Measurements from ENCODE around the gene LAMA1.

The LAMA1 gene

GRCh38 chr18:6980363-6980762 is 137.2 kb downstream of the LAMA1 start:
- DNase-seq = no peak

DNA sequence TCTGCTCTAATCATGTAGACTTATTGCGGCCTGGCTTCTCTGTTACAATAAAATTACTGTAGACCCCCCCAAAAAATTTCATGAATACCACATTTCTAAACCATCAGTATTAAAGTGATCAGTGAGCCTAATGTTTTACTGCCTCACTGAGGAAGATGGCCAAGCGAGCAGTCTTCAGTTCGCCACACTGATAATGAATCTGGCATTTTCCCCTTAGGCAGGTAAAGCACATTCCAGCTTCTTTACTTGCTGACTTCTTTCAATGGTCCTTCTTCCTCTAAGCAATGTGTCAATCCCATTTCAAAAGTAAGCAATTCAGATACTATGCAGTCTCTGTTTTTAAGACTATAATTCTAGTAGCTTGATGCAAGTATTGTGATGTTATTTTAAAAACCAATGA is 137.6 kb downstream of the LAMA1 start:
- no peak for DNase-seq

DNA sequence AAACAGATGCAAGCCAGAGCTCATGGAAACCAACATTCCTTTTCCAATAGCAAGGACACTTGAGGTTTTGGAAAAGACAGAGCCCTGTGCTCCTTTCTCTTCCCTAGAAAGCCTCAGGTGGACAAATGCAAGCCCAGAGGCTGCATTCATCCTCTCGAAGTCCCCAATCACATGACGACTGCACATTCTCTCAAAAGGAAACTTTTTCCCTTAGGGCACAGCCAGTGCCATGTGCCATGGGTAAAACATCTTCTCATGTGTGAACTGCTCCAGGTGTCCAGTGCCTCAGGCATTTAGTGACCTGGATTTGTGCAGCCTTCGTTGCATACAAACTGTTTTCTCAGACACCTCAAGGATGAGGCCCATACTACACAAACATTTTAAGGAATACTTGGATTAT is 140.7 kb downstream of the LAMA1 start:
- DNase-seq = no peak

DNA sequence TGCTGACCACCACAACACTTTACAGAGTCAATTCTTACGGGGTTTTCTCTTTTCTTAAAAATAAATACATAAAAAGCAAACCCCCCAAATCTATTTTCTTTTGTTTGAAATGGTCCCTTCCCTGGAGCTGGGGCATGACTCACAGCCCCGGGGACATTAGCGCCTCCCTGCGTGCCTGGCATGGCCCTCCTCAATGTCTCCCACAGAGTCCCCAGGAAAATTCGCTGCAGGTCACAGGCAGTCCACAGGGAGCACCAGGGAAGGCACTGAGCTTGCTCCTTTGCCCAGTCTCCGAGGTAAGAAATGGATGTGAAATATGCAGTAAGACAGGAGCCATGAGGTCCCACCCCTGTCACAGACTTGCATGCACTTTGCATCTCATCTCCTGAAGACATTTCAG is 142.5 kb downstream of the LAMA1 start:
- DNase-seq = no peak

DNA sequence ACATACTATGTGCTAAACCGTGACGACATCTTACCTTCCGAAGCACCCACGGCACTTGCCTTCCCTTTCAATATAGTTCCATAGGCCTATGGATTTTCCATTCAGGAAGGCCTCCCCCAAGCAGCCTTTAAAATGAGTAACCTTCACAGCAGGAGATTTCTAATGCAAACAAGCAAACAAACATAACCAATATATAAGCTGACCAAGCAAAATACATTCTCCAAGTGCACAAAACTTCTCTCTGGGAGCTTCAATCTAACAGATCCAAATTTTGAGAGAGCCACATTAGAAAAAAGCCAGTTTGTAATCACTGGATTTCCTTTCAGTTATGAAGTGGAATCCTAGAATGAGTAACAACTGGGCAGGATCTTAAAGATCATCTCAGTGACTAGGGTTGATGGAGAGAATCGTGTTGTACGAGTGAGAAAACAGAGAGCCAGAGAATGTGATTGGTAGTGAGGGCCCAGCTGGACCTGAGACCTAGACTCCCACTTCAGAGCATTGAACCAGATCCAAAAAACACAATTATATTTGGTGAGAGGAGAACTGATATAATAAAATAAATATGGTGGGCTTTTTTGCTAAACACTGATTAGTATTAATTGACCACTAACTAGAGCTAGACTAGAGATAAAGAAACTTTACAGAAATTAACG is 145.6 kb downstream of the LAMA1 start:
- DNase-seq = no peak

- DNase-seq = no peak
These were observed 154.0 kb downstream of the LAMA1 start for GRCh38 chr18:6963452-6964097.

- peak; percentile 34 for DNase-seq
These were observed 154.8 kb downstream of the LAMA1 start for GRCh38 chr18:6962571-6963451.

DNA sequence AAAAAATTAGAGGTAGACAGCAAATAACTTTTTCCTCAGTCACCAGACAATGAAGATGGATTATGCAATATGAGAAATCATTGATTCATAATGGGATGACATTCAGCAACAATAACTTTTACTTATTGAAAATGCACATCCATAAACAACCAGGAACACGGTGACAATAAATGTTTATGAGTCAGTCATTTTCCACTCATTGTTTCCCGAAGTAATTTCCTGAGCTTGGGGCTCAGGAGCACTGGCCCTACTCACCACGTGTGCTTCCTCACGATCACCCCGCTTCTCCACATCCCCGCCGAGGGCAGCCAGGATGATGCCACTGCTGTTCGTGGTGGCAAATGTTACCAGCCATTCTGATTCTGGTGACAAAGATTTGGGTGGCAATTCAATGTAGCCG is 156.3 kb downstream of the LAMA1 start:
- DNase-seq = no peak

DNA sequence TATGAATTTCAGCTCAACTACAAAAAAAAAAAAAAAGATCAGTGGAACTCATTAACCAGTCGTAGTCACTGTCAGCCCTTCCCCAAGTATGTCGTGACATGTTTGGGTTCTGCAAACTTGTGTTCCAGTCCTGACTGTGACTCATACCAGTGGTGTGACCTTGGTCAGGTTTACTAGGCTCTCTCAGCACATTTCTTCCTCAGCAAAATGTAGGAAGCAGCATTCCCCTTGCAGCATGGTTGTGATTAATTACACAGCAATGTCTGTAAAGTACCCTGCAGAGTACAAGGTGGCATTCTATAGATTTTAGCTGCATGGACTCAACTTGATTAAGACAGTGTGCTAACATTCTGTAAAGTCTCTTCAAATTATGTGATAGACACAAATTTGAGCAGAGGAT is 156.9 kb downstream of the LAMA1 start:
- no peak for DNase-seq

DNA sequence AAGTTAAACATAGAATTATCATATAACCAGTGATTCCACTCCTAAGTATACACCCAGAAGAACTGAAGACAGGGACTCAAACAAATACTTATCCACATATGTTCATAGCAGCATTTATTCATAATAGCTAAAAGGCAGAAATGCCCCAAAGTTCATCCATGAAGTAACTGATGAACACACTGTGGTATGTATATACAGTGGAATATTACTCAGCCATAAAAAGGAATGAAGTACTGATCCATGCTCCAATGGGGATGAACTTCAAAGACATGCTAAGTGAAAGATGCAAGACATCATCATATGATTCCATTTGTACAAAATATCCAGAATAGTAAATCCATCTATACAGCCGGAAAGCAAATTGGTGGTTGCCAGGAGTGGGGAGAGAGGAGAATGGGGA is 157.5 kb downstream of the LAMA1 start:
- DNase-seq = no peak

DNA sequence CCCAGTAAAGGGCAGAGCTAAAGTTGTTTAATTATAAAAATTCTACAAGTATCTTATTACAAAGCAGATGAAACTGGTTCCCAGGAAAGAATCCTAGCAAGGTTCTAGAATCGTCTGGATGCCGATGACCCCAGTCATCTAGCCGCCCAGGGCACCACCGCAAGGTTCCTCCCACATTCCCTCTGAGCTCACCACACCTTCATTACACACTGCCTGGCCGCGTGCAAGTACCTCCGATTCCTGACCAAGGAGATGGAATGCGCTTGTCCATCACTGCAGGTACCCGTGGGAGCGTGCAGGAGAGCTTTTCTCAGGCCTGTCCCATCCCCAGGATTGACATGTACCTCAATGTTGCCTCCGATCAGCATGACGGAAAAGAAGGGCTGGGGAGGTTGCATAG is 158.5 kb downstream of the LAMA1 start:
- DNase-seq = no peak

DNA sequence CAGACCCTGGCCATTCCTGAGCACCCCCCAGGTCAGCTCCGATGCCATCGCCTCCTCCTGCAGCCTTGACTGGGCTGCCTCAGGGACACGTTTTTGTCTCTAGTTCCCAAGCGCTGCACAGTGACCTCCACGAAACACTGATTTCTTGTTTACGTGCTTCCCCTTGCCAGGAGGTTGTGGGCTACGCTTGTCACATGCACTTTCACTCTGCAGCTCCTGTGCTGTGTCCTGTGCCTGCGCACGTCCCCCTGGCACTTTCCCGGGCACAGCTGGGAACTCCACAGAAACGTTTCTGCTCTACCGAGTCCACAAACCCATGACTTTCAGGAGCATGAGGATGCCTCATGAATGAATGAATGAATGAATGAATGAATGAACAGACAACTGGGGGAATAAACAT is 160.6 kb downstream of the LAMA1 start:
- no peak for DNase-seq

GRCh38 chr18:6956495-6956894 is 161.1 kb downstream of the LAMA1 start:
- no peak for DNase-seq

- DNase-seq = no peak
These were observed 162.3 kb downstream of the LAMA1 start for GRCh38 chr18:6955304-6955703.

DNA sequence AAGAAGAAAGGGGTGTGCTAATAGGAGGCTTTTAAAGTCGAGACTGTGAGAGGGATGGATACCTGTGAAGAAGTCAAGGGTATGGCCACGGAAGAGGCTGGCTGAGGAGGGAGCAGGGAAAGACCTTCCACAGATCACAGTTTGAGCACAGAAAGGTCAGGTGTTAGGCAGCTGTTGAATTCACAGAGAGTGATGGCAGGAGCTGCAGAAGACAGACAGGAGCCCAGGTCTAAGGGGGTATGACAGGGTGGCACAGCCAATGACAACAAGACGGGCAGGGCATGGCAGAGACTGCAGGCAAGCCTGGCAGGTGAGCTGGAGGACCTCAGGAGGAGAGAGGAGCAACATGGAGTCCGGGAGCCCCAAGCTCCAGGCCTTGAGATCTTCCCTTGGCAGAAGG is 163.1 kb downstream of the LAMA1 start:
- no peak for DNase-seq

GRCh38 chr18:6951336-6952090 is 166.1 kb downstream of the LAMA1 start:
- DNase-seq = no peak

GRCh38 chr18:6950641-6951040 is 167.0 kb downstream of the LAMA1 start:
- DNase-seq = no peak

GRCh38 chr18:6949800-6950586 is 167.6 kb downstream of the LAMA1 start:
- DNase-seq = no peak

GRCh38 chr18:6948281-6949055 is 169.1 kb downstream of the LAMA1 start:
- no peak for DNase-seq

DNA sequence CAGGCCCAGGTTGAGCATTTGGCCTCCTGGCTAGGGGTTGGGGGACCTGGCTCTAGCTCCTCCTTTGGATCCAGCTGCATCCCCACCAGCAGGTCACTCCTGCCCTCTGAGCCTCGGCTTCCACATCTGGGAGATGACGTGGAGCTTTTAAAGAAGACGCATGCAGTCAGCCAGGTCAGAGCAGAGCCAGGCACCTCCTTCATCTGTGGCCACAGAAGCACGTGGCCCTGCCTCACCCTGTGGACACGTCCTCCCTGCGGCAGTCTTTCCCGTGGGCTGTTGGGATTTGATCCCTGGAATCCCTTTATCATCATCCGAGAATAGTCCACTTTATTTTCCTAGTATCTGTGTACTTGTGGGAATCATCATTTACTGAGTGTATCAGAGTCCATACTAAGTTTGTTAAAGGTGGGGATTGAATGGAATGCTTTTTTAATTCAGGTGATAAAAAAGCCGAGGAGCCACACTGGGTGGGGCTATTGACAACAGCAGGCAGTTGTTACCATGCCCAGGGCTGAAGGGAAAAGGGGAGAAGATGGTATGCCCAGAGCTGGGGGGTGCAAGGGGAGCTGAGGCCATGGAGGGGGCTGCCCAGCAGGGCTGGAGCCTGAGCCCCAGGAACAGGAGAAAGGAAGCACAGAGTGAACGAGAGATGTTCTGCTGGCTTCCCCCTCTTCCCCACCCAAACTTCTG is 170.1 kb downstream of the LAMA1 start:
- DNase-seq = no peak

- peak; percentile 57 for DNase-seq
These were observed 174.5 kb downstream of the LAMA1 start for GRCh38 chr18:6943143-6943542.
